ENCODE measurements around the gene KRT86. TPM values are rescaled to one million over a fixed set of nuclear protein-coding genes. Genes with fewer than 3 reads are reported as not detected.
A peak's percentile ranks its signal among the peaks of the same experiment; 100 is the strongest.

Gene KRT86
- total RNA-seq, 1 experiment from 2014 or later = 2.7 TPM

DNA sequence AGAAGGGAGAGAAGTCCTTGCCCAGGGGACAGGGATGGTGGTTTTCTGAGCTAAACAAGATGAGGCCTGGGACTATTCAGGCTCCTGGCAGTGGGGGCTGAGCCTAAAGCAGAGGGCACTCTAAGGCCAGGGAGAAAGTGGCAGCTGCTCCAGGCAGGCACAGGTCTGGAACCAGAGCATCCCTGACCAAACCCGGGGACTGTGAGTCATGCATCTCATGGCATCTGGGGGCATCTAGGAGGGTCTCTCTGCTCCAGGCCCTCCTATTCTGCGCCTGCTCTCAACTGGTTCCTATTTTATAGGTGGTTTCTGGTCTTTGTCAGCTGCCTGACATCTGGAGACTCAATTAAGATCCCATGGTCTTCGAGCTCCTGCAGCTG, 29.8 kb upstream of the KRT86 start:
- Histone ChIP-seq H3K79me2 (ENCODE audit: low read depth) (peaks cover 25% of the 10 kb centered on the region), H3K4me3 (no peak overlapping the region), H3K9me2 (ENCODE audit: insufficient read depth) (no peaks in the 10 kb centered on the region), H3K27ac (peak overlapping the region; percentile 90), H3K4me2 (peak overlapping the region; percentile 59), H4K20me1 (ENCODE audit: insufficient read depth) (peaks cover 61% of the 10 kb centered on the region), H3K9me3 (ENCODE audit: insufficient read depth, low read depth) (no peaks in the 10 kb centered on the region), H3F3A (ENCODE audit: insufficient read depth, low read depth) (peaks cover 97% of the 10 kb centered on the region), H3K36me3 (ENCODE audit: low read depth) (peaks cover 79% of the 10 kb centered on the region), H3K4me1 (replicated peaks; ENCODE audit: insufficient read depth) (peaks cover 96% of the 10 kb centered on the region), H2AFZ (no peak overlapping the region), H3K27me3 (ENCODE audit: insufficient read depth, low read depth) (no peaks in the 10 kb centered on the region)
- ChIA-PET POLR2A (ENCODE audit: unreplicated experiment) (interaction anchor here (0.6 to 3.3 kb wide), 10 partner anchors 12 to 725 kb away, joined by 3 to 34 read pairs (median 4); no protein-coding TSS in a partner anchor), CTCF (interaction anchor here (1.3 to 2.6 kb wide), 3 partner anchors 9 to 88 kb away, joined by 3 to 23 read pairs (median 4); no protein-coding TSS in a partner anchor)
- no TSS peak for BruUV-seq (replicated peaks)
- intact Hi-C loops (cut with micrococcal nuclease; ENCODE audit: unreplicated experiment) = loop anchor here (1.0 to 2.0 kb wide), 4 partner anchors 29 to 82 kb away; no protein-coding TSS in a partner anchor
- TF ChIP-seq, protein P1, sequence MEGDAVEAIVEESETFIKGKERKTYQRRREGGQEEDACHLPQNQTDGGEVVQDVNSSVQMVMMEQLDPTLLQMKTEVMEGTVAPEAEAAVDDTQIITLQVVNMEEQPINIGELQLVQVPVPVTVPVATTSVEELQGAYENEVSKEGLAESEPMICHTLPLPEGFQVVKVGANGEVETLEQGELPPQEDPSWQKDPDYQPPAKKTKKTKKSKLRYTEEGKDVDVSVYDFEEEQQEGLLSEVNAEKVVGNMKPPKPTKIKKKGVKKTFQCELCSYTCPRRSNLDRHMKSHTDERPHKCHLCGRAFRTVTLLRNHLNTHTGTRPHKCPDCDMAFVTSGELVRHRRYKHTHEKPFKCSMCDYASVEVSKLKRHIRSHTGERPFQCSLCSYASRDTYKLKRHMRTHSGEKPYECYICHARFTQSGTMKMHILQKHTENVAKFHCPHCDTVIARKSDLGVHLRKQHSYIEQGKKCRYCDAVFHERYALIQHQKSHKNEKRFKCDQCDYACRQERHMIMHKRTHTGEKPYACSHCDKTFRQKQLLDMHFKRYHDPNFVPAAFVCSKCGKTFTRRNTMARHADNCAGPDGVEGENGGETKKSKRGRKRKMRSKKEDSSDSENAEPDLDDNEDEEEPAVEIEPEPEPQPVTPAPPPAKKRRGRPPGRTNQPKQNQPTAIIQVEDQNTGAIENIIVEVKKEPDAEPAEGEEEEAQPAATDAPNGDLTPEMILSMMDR (conservative IDR thresholded peaks at IDR 0.05) = no peak
- no peak for TF ChIP-seq EZH2 (IDR thresholded peaks at IDR 0.05; ENCODE audit: low read depth)
- DNase-seq = peak in 1 of 2 experiments; percentile 35

DNA sequence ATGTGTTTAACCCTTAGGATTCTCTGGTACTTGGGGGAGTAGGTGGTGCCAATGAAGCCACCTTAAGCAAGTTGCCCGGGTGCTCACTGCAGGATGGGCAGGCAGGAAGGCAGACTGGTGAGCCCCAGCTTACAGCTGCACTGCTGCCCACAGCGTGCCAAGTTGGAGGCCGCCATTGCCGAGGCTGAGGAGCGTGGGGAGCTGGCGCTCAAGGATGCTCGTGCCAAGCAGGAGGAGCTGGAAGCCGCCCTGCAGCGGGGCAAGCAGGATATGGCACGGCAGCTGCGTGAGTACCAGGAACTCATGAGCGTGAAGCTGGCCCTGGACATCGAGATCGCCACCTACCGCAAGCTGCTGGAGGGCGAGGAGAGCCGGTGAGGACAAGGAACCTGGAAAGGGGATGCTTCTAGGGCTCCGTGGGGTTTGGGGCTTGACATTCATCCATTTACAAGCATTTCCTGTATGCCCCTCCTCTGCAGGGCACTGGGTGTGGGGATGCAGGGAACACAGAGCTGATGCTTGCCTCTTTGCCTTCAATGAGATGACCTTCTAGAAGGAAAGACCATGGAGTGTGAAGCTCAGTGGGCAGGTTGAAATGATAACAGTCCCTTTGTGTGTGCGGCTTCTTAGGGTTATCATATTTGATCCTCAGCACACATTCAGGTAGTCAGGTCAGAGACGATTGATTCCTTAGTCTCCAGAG, 29.0 kb upstream of the KRT86 start:
- Histone ChIP-seq H3K4me3 (no peak overlapping the region), H3K27ac (peak overlapping the region; percentile 90), H3K79me2 (ENCODE audit: low read depth) (peaks cover 17% of the 10 kb centered on the region), H3K4me1 (replicated peaks; ENCODE audit: insufficient read depth) (peaks cover 88% of the 10 kb centered on the region), H3K9me2 (ENCODE audit: insufficient read depth) (no peaks in the 10 kb centered on the region), H3K27me3 (ENCODE audit: insufficient read depth, low read depth) (no peaks in the 10 kb centered on the region), H3K4me2 (peak overlapping the region; percentile 59), H3F3A (ENCODE audit: insufficient read depth, low read depth) (peaks cover 97% of the 10 kb centered on the region), H3K36me3 (ENCODE audit: low read depth) (peaks cover 71% of the 10 kb centered on the region), H4K20me1 (ENCODE audit: insufficient read depth) (peaks cover 58% of the 10 kb centered on the region), H3K9me3 (ENCODE audit: insufficient read depth, low read depth) (no peaks in the 10 kb centered on the region), H2AFZ (no peak overlapping the region)
- ChIA-PET CTCF (interaction anchor here (0.7 to 2.6 kb wide), 3 partner anchors 34 to 82 kb away, joined by 3 to 23 read pairs (median 5); no protein-coding TSS in a partner anchor), POLR2A (ENCODE audit: unreplicated experiment) (interaction anchor here (0.6 to 3.3 kb wide), 5 partner anchors 34 to 724 kb away, joined by 3 to 34 read pairs (median 4); no protein-coding TSS in a partner anchor)
- TF ChIP-seq, protein P1 (conservative IDR thresholded peaks at IDR 0.05) = no peak
- no peak for TF ChIP-seq EZH2 (IDR thresholded peaks at IDR 0.05; ENCODE audit: low read depth)
- DNase-seq = peak in 1 of 2 experiments; percentile 55
- BruUV-seq (replicated peaks) = no TSS peak
- intact Hi-C loops (cut with micrococcal nuclease; ENCODE audit: unreplicated experiment) = loop anchor here (2.0 kb wide), 3 partner anchors 33 to 81 kb away; no protein-coding TSS in a partner anchor

DNA sequence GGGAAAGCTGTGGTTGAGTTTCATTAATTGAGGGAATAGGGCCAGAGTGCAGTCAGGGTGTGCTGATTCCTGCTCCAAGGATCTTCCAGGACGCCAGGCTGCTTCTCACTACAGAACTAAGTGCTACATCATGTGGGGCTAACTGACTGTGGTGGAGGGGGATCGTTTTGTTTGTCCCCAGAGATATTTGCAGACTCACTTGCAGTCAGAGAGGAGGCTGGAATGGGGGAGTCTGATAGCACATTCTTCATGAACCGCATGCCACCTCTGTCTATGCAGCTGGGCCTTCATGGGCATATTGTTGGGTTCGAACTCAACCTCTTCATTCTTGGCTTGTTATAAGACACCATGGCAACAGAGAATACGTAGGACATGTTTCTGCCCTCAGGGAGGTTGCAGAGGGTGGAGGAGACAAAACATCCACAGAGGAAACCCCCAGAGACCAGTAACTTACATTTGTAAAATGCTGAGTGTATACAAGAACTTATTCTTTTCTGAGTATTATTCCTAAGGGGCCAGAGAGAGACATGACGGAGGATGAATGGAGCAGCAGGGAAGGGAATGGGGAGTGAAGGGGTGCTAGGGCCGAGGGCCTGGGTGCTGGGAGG, 28.4 kb upstream of the KRT86 start:
- BruUV-seq (replicated peaks) = no TSS peak
- Histone ChIP-seq H3K4me3 (no peak overlapping the region), H3K27me3 (ENCODE audit: insufficient read depth, low read depth) (no peaks in the 10 kb centered on the region), H3K4me2 (peak overlapping the region; percentile 59), H3F3A (ENCODE audit: insufficient read depth, low read depth) (peaks cover 99% of the 10 kb centered on the region), H3K4me1 (replicated peaks; ENCODE audit: insufficient read depth) (peaks cover 81% of the 10 kb centered on the region), H3K9me2 (ENCODE audit: insufficient read depth) (no peaks in the 10 kb centered on the region), H2AFZ (no peak overlapping the region), H4K20me1 (ENCODE audit: insufficient read depth) (peaks cover 55% of the 10 kb centered on the region), H3K36me3 (ENCODE audit: low read depth) (peaks cover 71% of the 10 kb centered on the region), H3K9me3 (ENCODE audit: insufficient read depth, low read depth) (no peaks in the 10 kb centered on the region), H3K79me2 (ENCODE audit: low read depth) (peaks cover 15% of the 10 kb centered on the region), H3K27ac (peak overlapping the region; percentile 90)
- TF ChIP-seq, protein P1 (conservative IDR thresholded peaks at IDR 0.05) = no peak
- no peak for TF ChIP-seq EZH2 (IDR thresholded peaks at IDR 0.05; ENCODE audit: low read depth)
- POLR2A ChIA-PET (ENCODE audit: unreplicated experiment) = interaction anchor here (0.6 to 3.3 kb wide), 2 partner anchors 34 to 659 kb away, joined by 4 to 34 read pairs; partner anchors contain the start of gene KRT8
- CTCF ChIA-PET = interaction anchor here (0.5 to 1.3 kb wide), 4 partner anchors 33 to 87 kb away, joined by 3 to 5 read pairs (median 4); no protein-coding TSS in a partner anchor
- intact Hi-C loops (cut with micrococcal nuclease; ENCODE audit: unreplicated experiment) = loop anchor here (2.0 kb wide), 3 partner anchors 33 to 81 kb away; no protein-coding TSS in a partner anchor
- DNase-seq = no peak

All from PC-9 (cell line).